ENCODE measurements around the gene CCDC127. TPM values are rescaled to one million over a fixed set of nuclear protein-coding genes. Genes with fewer than 3 reads are reported as not detected.
A peak's percentile ranks its signal among the peaks of the same experiment; 100 is the strongest.
"Not testable (repeated sequence)": the region's sequence is repeated elsewhere in the genome, so short reads cannot be mapped to it uniquely, and the experiment has no call there.

The CCDC127 gene
- total RNA-seq, 4 donors from 2014 or later = 4.1 to 9.0 (median 7.2) TPM

DNA sequence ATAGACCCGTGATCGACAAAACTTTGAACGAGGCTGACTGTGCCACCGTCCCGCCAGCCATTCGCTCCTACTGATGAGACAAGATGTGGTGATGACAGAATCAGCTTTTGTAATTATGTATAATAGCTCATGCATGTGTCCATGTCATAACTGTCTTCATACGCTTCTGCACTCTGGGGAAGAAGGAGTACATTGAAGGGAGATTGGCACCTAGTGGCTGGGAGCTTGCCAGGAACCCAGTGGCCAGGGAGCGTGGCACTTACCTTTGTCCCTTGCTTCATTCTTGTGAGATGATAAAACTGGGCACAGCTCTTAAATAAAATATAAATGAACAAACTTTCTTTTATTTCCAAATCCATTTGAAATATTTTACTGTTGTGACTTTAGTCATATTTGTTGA lies 38.4 kb upstream of the CCDC127 start:
- H3K36me3 ChIP-seq = peaks cover 0 to 58% (median 0%) of the 10 kb centered on the region in 3 donors
- DNase-seq = peak in 2 of 3 donors; percentile 65 to 85

DNA sequence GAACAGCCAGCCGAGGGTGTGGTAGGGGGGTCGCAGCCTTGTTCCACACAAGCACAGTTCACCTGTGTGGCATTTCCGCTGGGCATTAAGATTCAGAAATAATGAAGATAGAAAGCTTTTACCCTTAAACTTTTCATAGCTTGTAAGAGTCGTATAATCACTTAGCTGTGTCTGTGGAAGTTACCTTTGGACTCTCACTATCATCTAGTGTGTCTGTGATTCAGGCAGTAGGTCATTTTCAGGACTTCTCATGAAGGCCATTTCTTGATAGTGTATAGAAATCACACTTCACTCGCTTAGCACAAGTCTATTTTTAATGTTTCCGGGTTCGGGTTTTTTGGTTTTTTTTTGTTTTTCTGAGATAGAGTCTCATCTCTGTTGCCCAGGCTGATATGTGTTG lies 37.2 kb upstream of the CCDC127 start:
- not testable (repeated sequence) for H3K9me3 ChIP-seq, H3K4me1 ChIP-seq, DNase-seq, H3K4me3 ChIP-seq, H3K27me3 ChIP-seq
- peaks cover 0 to 58% (median 0%) of the 10 kb centered on the region in 3 donors for H3K36me3 ChIP-seq
- peak overlapping the region in 3 of 4 donors; percentile 27 to 88 (median 58) for H3K27ac ChIP-seq

More for the DNA sequence above, 38.4 kb upstream of the CCDC127 start:
- H3K27me3 ChIP-seq, H3K4me3 ChIP-seq, H3K4me1 ChIP-seq, H3K9me3 ChIP-seq: not testable (repeated sequence)
- TF ChIP-seq, protein P1, sequence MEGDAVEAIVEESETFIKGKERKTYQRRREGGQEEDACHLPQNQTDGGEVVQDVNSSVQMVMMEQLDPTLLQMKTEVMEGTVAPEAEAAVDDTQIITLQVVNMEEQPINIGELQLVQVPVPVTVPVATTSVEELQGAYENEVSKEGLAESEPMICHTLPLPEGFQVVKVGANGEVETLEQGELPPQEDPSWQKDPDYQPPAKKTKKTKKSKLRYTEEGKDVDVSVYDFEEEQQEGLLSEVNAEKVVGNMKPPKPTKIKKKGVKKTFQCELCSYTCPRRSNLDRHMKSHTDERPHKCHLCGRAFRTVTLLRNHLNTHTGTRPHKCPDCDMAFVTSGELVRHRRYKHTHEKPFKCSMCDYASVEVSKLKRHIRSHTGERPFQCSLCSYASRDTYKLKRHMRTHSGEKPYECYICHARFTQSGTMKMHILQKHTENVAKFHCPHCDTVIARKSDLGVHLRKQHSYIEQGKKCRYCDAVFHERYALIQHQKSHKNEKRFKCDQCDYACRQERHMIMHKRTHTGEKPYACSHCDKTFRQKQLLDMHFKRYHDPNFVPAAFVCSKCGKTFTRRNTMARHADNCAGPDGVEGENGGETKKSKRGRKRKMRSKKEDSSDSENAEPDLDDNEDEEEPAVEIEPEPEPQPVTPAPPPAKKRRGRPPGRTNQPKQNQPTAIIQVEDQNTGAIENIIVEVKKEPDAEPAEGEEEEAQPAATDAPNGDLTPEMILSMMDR (IDR thresholded peaks at IDR 0.05) = peak in 1 of 6 experiments; percentile 12
- H3K27ac ChIP-seq = peak overlapping the region in 2 of 4 donors; percentile 72 to 88

DNA sequence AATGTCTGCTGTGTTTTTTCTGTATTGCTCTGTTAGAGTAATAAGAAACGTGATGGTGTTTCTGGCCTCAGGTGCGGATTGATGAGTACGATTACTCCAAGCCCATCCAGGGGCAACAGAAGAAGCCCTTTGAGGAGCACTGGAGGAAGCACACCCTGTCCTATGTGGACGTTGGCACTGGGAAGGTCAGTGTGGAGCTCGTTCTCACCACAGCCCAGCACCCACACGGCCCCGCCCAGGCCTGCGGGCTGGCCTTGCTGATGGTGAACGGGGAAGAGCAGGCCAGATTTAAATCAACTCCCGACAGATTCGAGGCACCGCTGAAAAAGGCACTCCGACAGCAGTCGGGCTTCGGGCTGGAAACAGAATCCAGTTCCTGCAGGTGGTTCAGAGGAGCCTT lies 36.4 kb upstream of the CCDC127 start:
- H3K9me3 ChIP-seq, DNase-seq, H3K4me3 ChIP-seq, H3K4me1 ChIP-seq, H3K27me3 ChIP-seq: not testable (repeated sequence)
- Histone ChIP-seq H3K27ac (peak overlapping the region in 3 of 4 donors; percentile 12 to 88 (median 58)), H3K36me3 (peaks cover 0 to 60% (median 0%) of the 10 kb centered on the region in 3 donors)

DNA sequence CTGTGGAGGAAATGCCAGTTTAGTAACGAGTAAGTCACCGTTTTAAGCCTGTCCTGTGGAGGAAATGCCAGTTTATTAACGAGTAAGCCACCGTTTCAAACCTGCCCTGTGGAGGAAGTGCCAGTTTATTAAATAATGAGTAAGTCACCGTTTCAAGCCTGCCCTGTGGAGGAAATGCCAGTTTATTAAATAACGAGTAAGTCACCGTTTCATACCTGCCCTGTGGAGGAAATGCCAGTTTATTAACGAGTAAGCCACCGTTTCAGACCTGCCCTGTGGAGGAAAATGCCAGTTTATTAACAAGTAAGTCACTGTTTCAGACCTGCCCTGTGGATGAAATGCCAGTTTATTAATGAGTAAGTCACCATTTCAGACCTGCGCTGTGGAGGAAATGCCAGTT lies 34.6 kb upstream of the CCDC127 start:
- Histone ChIP-seq H3K9me3 (no peaks in the 10 kb centered on the region), H3K27ac (peak overlapping the region in 3 of 4 donors; percentile 72 to 88 (median 80)), H3K27me3 (no peaks in the 10 kb centered on the region), H3K36me3 (peaks cover 0 to 63% (median 0%) of the 10 kb centered on the region in 3 donors), H3K4me1 (peaks cover 0 to 8% (median 0%) of the 10 kb centered on the region in 4 donors), H3K4me3 (no peak overlapping the region)
- TF ChIP-seq, protein P1 (IDR thresholded peaks at IDR 0.05) = no peak
- TF ChIP-seq POLR2A (IDR thresholded peaks at IDR 0.05) = no peak
- DNase-seq = no peak

DNA sequence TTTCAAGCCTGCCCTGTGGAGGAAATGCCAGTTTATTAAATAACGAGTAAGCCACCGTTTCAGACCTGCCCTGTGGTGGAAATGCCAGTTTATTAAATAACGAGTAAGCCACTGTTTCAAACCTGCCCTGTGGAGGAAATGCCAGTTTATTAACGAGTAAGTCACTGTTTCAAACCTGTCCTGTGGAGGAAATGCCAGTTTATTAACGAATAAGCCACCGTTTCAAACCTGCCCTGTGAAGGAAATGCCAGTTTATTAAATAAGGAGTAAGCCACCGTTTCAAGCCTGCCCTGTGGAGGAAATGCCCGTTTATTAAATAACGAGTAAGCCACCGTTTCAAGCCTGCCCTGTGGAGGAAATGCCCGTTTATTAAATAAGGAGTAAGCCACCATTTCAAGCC lies 34.0 kb upstream of the CCDC127 start:
- not testable (repeated sequence) for H3K9me3 ChIP-seq, H3K4me1 ChIP-seq, H3K27me3 ChIP-seq, H3K4me3 ChIP-seq, DNase-seq
- Histone ChIP-seq H3K36me3 (peaks cover 0 to 62% (median 0%) of the 10 kb centered on the region in 3 donors), H3K27ac (peak overlapping the region in 3 of 4 donors; percentile 72 to 88 (median 80))

DNA sequence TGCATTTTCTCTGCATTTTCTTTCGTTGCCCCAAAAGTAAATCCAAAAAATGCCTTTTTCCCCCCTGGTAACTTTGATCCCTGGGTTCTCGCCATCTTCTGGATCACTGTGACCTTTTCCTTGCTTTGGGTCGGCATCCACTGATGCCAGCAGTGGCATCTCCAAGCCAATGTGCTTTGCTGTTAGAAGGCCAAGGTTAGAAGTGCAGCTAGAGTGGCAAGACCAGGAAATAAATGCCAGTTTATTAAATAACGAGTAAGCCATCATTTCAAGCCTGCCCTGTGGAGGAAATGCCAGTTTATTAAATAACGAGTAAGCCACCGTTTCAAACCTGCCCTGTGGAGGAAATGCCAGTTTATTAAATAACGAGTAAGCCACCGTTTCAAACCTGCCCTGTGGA lies 33.6 kb upstream of the CCDC127 start:
- H3K9me3 ChIP-seq, H3K4me3 ChIP-seq, H3K27me3 ChIP-seq, H3K4me1 ChIP-seq, DNase-seq: not testable (repeated sequence)
- peaks cover 0 to 62% (median 0%) of the 10 kb centered on the region in 3 donors for H3K36me3 ChIP-seq
- TF ChIP-seq, protein P1 (IDR thresholded peaks at IDR 0.05) = peak in 1 of 6 experiments; percentile 3
- peak overlapping the region in 3 of 4 donors; percentile 72 to 88 (median 80) for H3K27ac ChIP-seq

DNA sequence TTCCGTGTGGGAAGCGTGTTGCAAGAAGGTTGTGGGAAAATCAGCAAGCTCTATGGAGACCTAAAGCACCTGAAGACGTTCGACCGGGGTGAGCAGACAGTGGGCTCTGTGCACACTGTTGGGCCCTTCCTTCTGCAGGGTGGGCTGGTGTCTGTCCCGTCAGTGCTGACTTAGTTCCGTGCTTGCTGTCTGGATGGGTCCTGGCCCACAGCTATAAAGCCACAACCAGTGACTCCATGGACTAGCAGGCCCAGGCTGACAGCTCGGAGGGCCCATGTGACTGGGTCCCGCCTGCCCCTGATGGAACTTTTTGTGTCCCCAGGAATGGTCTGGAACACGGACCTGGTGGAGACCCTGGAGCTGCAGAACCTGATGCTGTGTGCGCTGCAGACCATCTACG lies 33.1 kb upstream of the CCDC127 start:
- not testable (repeated sequence) for H3K9me3 ChIP-seq, H3K27me3 ChIP-seq, DNase-seq, H3K4me1 ChIP-seq, H3K4me3 ChIP-seq
- H3K27ac ChIP-seq = peak overlapping the region in 2 of 4 donors; percentile 80 to 88
- peaks cover 0 to 63% (median 0%) of the 10 kb centered on the region in 3 donors for H3K36me3 ChIP-seq

DNA sequence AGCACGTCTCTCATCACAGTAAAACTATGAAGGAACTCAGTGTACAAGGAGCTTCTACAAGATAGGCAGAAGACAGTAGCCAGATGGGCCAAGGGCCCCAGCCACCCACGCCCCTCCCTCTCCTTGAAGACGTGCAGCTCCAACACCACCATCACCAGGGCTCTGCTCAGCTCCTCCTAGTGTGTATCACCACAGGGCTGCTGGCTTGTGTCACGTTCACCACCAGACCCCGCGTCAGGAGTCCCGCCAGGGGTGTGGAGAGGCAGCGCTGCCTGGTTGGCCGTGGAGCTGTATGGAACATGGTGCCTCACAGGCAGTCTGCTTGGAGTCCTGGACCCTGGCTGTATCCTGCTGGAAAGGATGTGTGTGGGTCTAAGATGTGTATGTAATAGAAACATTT lies 32.4 kb upstream of the CCDC127 start:
- not testable (repeated sequence) for H3K27me3 ChIP-seq, H3K9me3 ChIP-seq, H3K4me3 ChIP-seq, DNase-seq, H3K27ac ChIP-seq, H3K4me1 ChIP-seq
- peaks cover 0 to 66% (median 0%) of the 10 kb centered on the region in 3 donors for H3K36me3 ChIP-seq

DNA sequence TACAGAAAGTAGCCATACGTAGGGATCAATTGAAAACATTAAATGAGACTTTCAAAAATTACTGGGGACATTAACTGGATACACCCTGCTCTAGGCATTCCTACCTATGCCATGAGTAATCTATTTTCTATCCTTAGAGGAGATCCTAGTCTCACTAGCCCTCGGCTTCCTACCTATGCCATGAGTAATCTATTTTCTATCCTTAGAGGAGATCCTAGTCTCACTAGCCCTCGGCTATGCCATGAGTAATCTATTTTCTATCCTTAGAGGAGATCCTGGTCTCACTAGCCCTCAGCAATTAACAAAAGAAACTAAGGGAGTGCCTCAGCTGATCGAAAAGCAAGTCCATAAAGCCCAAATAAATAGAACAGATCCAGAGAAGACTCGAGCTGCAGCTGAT lies 27.8 kb upstream of the CCDC127 start:
- not testable (repeated sequence) for H3K4me1 ChIP-seq, DNase-seq, H3K4me3 ChIP-seq, H3K9me3 ChIP-seq, H3K27ac ChIP-seq, H3K27me3 ChIP-seq
- H3K36me3 ChIP-seq = peaks cover 0 to 86% (median 0%) of the 10 kb centered on the region in 3 donors

DNA sequence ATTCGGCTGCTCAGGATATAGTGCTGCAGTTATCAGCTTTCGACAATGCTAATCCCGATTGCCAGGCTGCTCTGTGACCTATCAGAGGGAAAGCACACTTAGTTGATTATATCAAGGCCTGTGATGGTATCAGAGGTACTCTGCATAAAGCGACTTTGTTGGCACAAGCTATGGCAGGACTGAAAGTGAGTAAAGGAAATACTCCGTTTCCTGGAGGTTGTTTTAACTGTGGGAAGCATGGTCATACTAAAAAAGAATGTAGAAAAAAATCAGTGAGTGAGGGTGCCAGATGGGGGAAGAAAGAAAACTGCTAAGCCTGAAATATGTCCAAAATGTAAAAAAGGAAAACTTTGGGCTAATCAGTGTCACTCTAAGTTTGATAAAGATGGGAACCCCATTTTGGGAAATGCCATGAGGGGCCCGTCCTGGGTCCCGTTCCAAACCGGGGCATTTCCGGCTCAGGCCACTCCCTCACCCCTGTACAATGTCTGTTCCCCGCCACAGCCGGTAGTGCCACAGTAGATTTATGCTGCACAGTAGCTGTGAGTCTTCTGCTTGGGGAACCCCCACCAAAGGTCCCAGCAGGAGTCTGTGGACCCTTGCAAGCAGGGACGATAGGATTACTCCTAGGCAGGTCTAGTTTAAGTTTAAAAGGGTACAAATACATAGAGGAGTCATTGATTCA lies 25.9 kb upstream of the CCDC127 start:
- H3K4me3 ChIP-seq, H3K9me3 ChIP-seq, H3K4me1 ChIP-seq, H3K27ac ChIP-seq, H3K27me3 ChIP-seq, DNase-seq: not testable (repeated sequence)
- peaks cover 0 to 97% (median 0%) of the 10 kb centered on the region in 3 donors for H3K36me3 ChIP-seq

DNA sequence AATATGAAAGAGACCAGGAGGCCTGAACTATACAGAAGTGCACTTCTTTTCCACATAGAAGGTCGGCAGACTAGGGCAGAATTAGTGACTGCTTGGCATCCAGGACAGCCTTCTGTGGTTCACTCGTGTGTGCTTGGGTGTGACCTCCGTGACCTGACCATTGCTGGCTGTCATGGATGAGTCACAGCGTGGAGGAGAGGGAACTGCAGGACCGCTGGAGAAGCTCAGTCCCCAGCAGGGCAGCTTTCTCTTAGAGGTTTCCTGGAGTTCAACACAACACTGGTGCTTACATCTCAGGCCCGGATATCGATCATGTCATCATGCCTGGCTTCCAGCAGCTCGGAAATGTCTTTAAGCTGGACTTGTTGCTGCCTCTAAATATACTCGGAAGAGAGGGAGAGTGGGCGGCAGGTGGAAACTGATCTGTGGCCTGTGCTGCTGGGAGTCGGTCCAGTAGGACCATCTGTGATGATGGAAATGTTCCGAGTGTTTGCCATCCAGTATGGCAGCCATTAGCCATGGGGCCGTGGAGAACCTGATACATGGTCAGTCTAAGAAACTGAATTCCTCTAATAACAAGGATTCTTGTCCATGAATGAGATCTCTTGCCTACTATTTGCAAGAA lies 23.2 kb upstream of the CCDC127 start:
- H3K4me3 ChIP-seq, H3K27me3 ChIP-seq, H3K27ac ChIP-seq, H3K9me3 ChIP-seq, DNase-seq, H3K4me1 ChIP-seq: not testable (repeated sequence)
- H3K36me3 ChIP-seq = peaks cover 0 to 87% (median 0%) of the 10 kb centered on the region in 3 donors

Measured in Peyer's patch (tissue), 4 donors.